Measurements from ENCODE around the gene KLRF2. TPM values are rescaled to one million over a fixed set of nuclear protein-coding genes. Genes with fewer than 3 reads are reported as not detected.
A peak's percentile ranks its signal among the peaks of the same experiment; 100 is the strongest.
"Not testable (repeated sequence)": the region's sequence is repeated elsewhere in the genome, so short reads cannot be mapped to it uniquely, and the experiment has no call there.

Gene KLRF2
- total RNA-seq, 2 experiments from 2014 or later, result 0.29 TPM; not detected in 1

- H3K4me3 Mint-ChIP-seq, result peak overlapping the region; percentile 91
- H3K27me3 Mint-ChIP-seq, result no peaks in the 10 kb centered on the region
- DNase-seq, result no peak
- ChIA-PET CTCF (interaction anchor here (1.5 kb wide), 2 partner anchors 118 to 126 kb away, joined by 3 to 8 read pairs; no protein-coding TSS in a partner anchor), POLR2A (interaction anchor here (0.6 to 2.0 kb wide), 6 partner anchors 38 to 199 kb away, joined by 3 to 10 read pairs (median 4); partner anchors contain the start of genes CD69 and CLEC2D)
- H3K36me3 Mint-ChIP-seq (ENCODE audit: low read depth), result peaks cover 27% of the 10 kb centered on the region
- peaks cover 10% of the 10 kb centered on the region for H3K9me3 Mint-ChIP-seq
- peak overlapping the region; percentile 98 for H3K27ac Mint-ChIP-seq
- H3K4me1 Mint-ChIP-seq, result peaks cover 33% of the 10 kb centered on the region
Measured at GRCh38 chr12:9868311-9868801, 12.9 kb upstream of the KLRF2 start.

- POLR2A ChIA-PET, result interaction anchor here (0.6 to 2.0 kb wide), 7 partner anchors 71 to 200 kb away, joined by 3 to 10 read pairs (median 5); partner anchors contain the start of genes CD69 and CLEC2D
- DNase-seq, result no peak
- H3K9me3 Mint-ChIP-seq, result peaks cover 4% of the 10 kb centered on the region
- peaks cover 27% of the 10 kb centered on the region for H3K4me1 Mint-ChIP-seq
- peak overlapping the region; percentile 91 for H3K4me3 Mint-ChIP-seq
- no peaks in the 10 kb centered on the region for H3K27me3 Mint-ChIP-seq
- peaks cover 21% of the 10 kb centered on the region for H3K36me3 Mint-ChIP-seq (ENCODE audit: low read depth)
- H3K27ac Mint-ChIP-seq, result peak overlapping the region; percentile 98
- CTCF ChIA-PET, result interaction anchor here (0.6 to 1.5 kb wide), 4 partner anchors 11 to 126 kb away, joined by 3 to 8 read pairs (median 3); no protein-coding TSS in a partner anchor
Measured at GRCh38 chr12:9868951-9869306, 12.4 kb upstream of the KLRF2 start.

- ChIA-PET CTCF (interaction anchor here (0.6 to 1.5 kb wide), 4 partner anchors 11 to 127 kb away, joined by 3 to 8 read pairs (median 3); no protein-coding TSS in a partner anchor), POLR2A (interaction anchor here (1.0 to 2.0 kb wide), 6 partner anchors 72 to 200 kb away, joined by 3 to 10 read pairs (median 6); partner anchors contain the start of genes CD69 and CLEC2D)
- H3K36me3 Mint-ChIP-seq (ENCODE audit: low read depth), result peaks cover 16% of the 10 kb centered on the region
- peaks cover 21% of the 10 kb centered on the region for H3K4me1 Mint-ChIP-seq
- no peaks in the 10 kb centered on the region for H3K27me3 Mint-ChIP-seq
- H3K9me3 Mint-ChIP-seq, result peaks cover 3% of the 10 kb centered on the region
- H3K27ac Mint-ChIP-seq, result peak within 1 kb of the TSS; percentile 98
- H3K4me3 Mint-ChIP-seq, result peak within 1 kb of the TSS; percentile 91
- peak; percentile 54 for DNase-seq
Measured at GRCh38 chr12:9869307-9870161, 11.8 kb upstream of the KLRF2 start, which contains the start of gene CLEC2B. CLEC2B (minus strand) TSS chr12:9869354.

- ChIA-PET POLR2A (interaction anchor here (0.6 kb wide), 1 partner anchor 168 kb away, joined by 3 read pairs; no protein-coding TSS in a partner anchor), CTCF (no interaction called here)
- Mint-ChIP-seq H3K27ac (peak overlapping the region; percentile 98), H3K4me3 (peak overlapping the region; percentile 91), H3K36me3 (ENCODE audit: low read depth) (peaks cover 12% of the 10 kb centered on the region), H3K27me3 (no peaks in the 10 kb centered on the region), H3K4me1 (peaks cover 18% of the 10 kb centered on the region), H3K9me3 (peaks cover 3% of the 10 kb centered on the region)
- no peak for DNase-seq
Measured at GRCh38 chr12:9870286-9870866, 10.9 kb upstream of the KLRF2 start.

GRCh38 chr12:9872162-9872561 lies 9.1 kb upstream of the KLRF2 start:
- CTCF ChIA-PET, result interaction anchor here (1.6 to 2.5 kb wide), 2 partner anchors 35 to 58 kb away, joined by 5 to 8 read pairs; no protein-coding TSS in a partner anchor
- Mint-ChIP-seq H3K4me3 (no peak overlapping the region), H3K9me3 (peaks cover 3% of the 10 kb centered on the region), H3K27ac (no peak overlapping the region), H3K4me1 (peaks cover 18% of the 10 kb centered on the region), H3K27me3 (no peaks in the 10 kb centered on the region), H3K36me3 (ENCODE audit: low read depth) (peaks cover 4% of the 10 kb centered on the region)
- no peak for DNase-seq
- POLR2A ChIA-PET, result interaction anchor here (0.6 kb wide), 1 partner anchor 147 kb away, joined by 5 read pairs; no protein-coding TSS in a partner anchor

- Mint-ChIP-seq H3K27me3 (no peaks in the 10 kb centered on the region), H3K9me3 (peaks cover 3% of the 10 kb centered on the region), H3K4me1 (peaks cover 18% of the 10 kb centered on the region), H3K36me3 (ENCODE audit: low read depth) (no peaks in the 10 kb centered on the region), H3K4me3 (no peak overlapping the region), H3K27ac (no peak overlapping the region)
- ChIA-PET CTCF (interaction anchor here (0.7 to 2.5 kb wide), 5 partner anchors 31 to 130 kb away, joined by 3 to 8 read pairs (median 4); no protein-coding TSS in a partner anchor), POLR2A (no interaction called here)
- DNase-seq, result no peak
Measured at GRCh38 chr12:9872742-9873141, 8.5 kb upstream of the KLRF2 start.

GRCh38 chr12:9876120-9876519 lies 5.2 kb upstream of the KLRF2 start:
- peaks cover 18% of the 10 kb centered on the region for H3K4me1 Mint-ChIP-seq
- POLR2A ChIA-PET; H3K9me3 Mint-ChIP-seq; H3K27ac Mint-ChIP-seq; DNase-seq; H3K4me3 Mint-ChIP-seq; H3K36me3 Mint-ChIP-seq (ENCODE audit: low read depth); H3K27me3 Mint-ChIP-seq: not testable (repeated sequence)
- CTCF ChIA-PET, result interaction anchor here (0.6 kb wide), 1 partner anchor 26 kb away, joined by 3 read pairs; no protein-coding TSS in a partner anchor

GRCh38 chr12:9880532-9881078 lies 684 bp upstream of the KLRF2 start:
- DNase-seq, result no peak
- Mint-ChIP-seq H3K27ac (no peak overlapping the region), H3K27me3 (no peaks in the 10 kb centered on the region), H3K4me1 (peaks cover 17% of the 10 kb centered on the region), H3K36me3 (ENCODE audit: low read depth) (peaks cover 1% of the 10 kb centered on the region), H3K9me3 (no peaks in the 10 kb centered on the region), H3K4me3 (no peak overlapping the region)
- ChIA-PET POLR2A (interaction anchor here (0.6 kb wide), 1 partner anchor 17 kb away, joined by 3 read pairs; no protein-coding TSS in a partner anchor), CTCF (no interaction called here)

- ChIA-PET POLR2A (no interaction called here), CTCF (no interaction called here)
- H3K27me3 Mint-ChIP-seq, result no peaks in the 10 kb centered on the region
Measured at GRCh38 chr12:9881988-9882387, 699 bp downstream of the KLRF2 start.

GRCh38 chr12:9883175-9883574 lies 1.9 kb downstream of the KLRF2 start:
- peaks cover 3% of the 10 kb centered on the region for H3K36me3 Mint-ChIP-seq (ENCODE audit: low read depth)
- H3K9me3 Mint-ChIP-seq, result peaks cover 3% of the 10 kb centered on the region
- no peak for DNase-seq
- CTCF ChIA-PET, result no interaction called here
- POLR2A ChIA-PET, result no interaction called here
- H3K27ac Mint-ChIP-seq, result no peak overlapping the region
- H3K4me3 Mint-ChIP-seq, result no peak overlapping the region
- no peaks in the 10 kb centered on the region for H3K27me3 Mint-ChIP-seq
- peaks cover 17% of the 10 kb centered on the region for H3K4me1 Mint-ChIP-seq

More at GRCh38 chr12:9881988-9882387, 699 bp downstream of the KLRF2 start:
- peaks cover 3% of the 10 kb centered on the region for H3K9me3 Mint-ChIP-seq
- DNase-seq, result no peak
- H3K4me1 Mint-ChIP-seq, result peaks cover 17% of the 10 kb centered on the region
- peaks cover 1% of the 10 kb centered on the region for H3K36me3 Mint-ChIP-seq (ENCODE audit: low read depth)
- H3K27ac Mint-ChIP-seq, result no peak overlapping the region
- H3K4me3 Mint-ChIP-seq, result no peak overlapping the region

GRCh38 chr12:9888665-9889273 lies 7.5 kb downstream of the KLRF2 start:
- H3K27me3 Mint-ChIP-seq, result peaks cover 2% of the 10 kb centered on the region
- peak overlapping the region; percentile 5 for H3K27ac Mint-ChIP-seq
- peaks cover 1% of the 10 kb centered on the region for H3K36me3 Mint-ChIP-seq (ENCODE audit: low read depth)
- no peak for DNase-seq
- H3K4me1 Mint-ChIP-seq, result peaks cover 6% of the 10 kb centered on the region
- POLR2A ChIA-PET, result no interaction called here
- no peak overlapping the region for H3K4me3 Mint-ChIP-seq
- CTCF ChIA-PET, result no interaction called here
- H3K9me3 Mint-ChIP-seq, result peaks cover 3% of the 10 kb centered on the region

Data from activated CD4-positive, alpha-beta T cell treated with anti-CD3 and anti-CD28 coated beads, Interleukin-2, amount 10 ng/mL, durations not matched to agents 7 days and 5 days (primary cell).